Measurements from ENCODE around the gene FAM229A.

GRCh38 chr1:32377541-32378220, 15.4 kb upstream of the FAM229A start:
- TF ChIP-seq CBFB (CRISPR knock-in tag; IDR thresholded peaks at IDR 0.05) = no peak
- TF ChIP-seq HNRNPL (IDR thresholded peaks at IDR 0.05; ENCODE audit: low read depth, low read length) = no peak
- no peak for TF ChIP-seq ZNF407 (IDR thresholded peaks at IDR 0.05; ENCODE audit: low read depth)
- TF ChIP-seq HDAC2 (IDR thresholded peaks at IDR 0.05) = no peak
- no peak for TF ChIP-seq CTCF (IDR thresholded peaks at IDR 0.05 in 2 of 3, conservative IDR thresholded peaks at IDR 0.05 in 1 of 3; ENCODE audit: insufficient read depth in 2 of 3, low read depth in 1 of 3, low read length in 3 of 3)
- no peak for TF ChIP-seq USF2 (CRISPR knock-in tag; IDR thresholded peaks at IDR 0.05)
- no peak for TF ChIP-seq ZNF609 (CRISPR knock-in tag; IDR thresholded peaks at IDR 0.05; ENCODE audit: borderline replicate concordance)

Measured in K562 (cell line).